Stimulated activated naive B cell treated with anti-CD40 and anti-IgM and Interleukin-4, amounts not matched to agents 10 μg/mL and 1 μg/mL and 100 μg/mL, for 72 hours (primary cell): ENCODE measurements around the gene MX1.

Experiments used
- ATAC-seq, 2 donors: fragments of 150-1000 bp; cut with Tn5 transposase; replicated peaks; 2 replicates each; pipeline ENCODE4 v1.10.0; 2021; ENCODE audit warnings: moderate library complexity in 1 of 2
- DNase-seq: peaks from one replicate; pipeline ENCODE4 v3.0.0; 2021
- H3K27ac Mint-ChIP-seq: one replicate; pipeline ENCODE4 v1.8.0; 2022; ENCODE audit warnings: mild to moderate bottlenecking, mixed read lengths
- H3K27me3 Mint-ChIP-seq, 2 donors: one replicate each; pipeline ENCODE4 v1.8.0; 2022; ENCODE audit warnings: mixed read lengths in 2 of 2
- H3K36me3 Mint-ChIP-seq, 2 donors: one replicate each; pipeline ENCODE4 v1.8.0; 2022; ENCODE audit warnings: mixed read lengths in 2 of 2, mild to moderate bottlenecking in 1 of 2
- H3K4me1 Mint-ChIP-seq, 2 donors: one replicate each; pipeline ENCODE4 v1.8.0; 2022; ENCODE audit warnings: mixed read lengths in 2 of 2, mild to moderate bottlenecking in 1 of 2
- H3K4me3 Mint-ChIP-seq, 2 donors: one replicate each; pipeline ENCODE4 v1.8.0; 2022; ENCODE audit warnings: mild to moderate bottlenecking in 2 of 2, mixed read lengths in 2 of 2, moderate library complexity in 1 of 2
- H3K9me3 Mint-ChIP-seq, 2 donors: one replicate each; pipeline ENCODE4 v1.8.0; 2022; ENCODE audit warnings: mixed read lengths in 2 of 2, mild to moderate bottlenecking in 1 of 2

The MX1 gene

DNA sequence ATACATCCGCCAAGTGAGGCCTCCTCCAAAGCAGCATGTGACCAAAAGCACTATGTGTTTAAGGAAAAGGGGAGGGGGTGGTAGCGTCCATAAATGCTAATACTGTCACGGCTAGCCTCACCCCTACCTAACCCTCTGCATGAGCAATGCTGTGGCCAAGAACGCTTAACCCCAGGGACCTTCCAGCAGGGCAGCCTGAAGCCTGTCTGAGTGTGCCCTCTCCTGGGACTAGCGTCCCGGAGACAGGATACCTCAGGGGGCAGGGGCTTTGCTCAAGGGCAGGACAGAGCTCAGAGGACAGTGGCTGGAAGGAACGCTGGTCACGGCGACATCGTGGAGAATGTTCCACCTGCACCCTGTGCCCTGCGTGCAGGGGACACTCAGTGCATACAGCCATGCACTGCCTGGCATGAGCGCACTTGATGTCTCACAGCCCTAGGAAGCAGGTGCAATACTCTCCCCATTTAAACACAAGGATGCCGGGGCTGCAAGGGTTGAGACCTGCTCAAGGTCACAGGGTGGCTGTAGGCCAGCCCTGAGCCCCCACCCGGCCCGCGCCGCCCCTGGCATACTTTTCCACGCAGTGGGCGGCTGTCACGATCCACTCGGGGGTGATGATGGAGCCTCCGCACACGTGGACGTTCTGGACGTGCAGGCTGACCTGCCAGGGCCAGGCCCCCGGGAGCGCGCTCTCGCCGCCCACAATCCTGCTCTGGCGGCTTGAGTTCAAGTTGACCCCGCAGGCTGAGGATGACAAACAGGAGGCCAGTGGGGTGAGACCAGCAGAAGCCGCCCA, 46.9 kb downstream of the MX1 start:
- DNase-seq = no peak
- Mint-ChIP-seq H3K4me3 (no peak overlapping the region), H3K36me3 (no peaks in the 10 kb centered on the region), H3K4me1 (peaks cover 0 to 10% of the 10 kb centered on the region in 2 donors), H3K27me3 (peaks cover 42 to 45% of the 10 kb centered on the region in 2 donors), H3K27ac (no peak overlapping the region), H3K9me3 (no peaks in the 10 kb centered on the region)
- ATAC-seq = no peak

DNA sequence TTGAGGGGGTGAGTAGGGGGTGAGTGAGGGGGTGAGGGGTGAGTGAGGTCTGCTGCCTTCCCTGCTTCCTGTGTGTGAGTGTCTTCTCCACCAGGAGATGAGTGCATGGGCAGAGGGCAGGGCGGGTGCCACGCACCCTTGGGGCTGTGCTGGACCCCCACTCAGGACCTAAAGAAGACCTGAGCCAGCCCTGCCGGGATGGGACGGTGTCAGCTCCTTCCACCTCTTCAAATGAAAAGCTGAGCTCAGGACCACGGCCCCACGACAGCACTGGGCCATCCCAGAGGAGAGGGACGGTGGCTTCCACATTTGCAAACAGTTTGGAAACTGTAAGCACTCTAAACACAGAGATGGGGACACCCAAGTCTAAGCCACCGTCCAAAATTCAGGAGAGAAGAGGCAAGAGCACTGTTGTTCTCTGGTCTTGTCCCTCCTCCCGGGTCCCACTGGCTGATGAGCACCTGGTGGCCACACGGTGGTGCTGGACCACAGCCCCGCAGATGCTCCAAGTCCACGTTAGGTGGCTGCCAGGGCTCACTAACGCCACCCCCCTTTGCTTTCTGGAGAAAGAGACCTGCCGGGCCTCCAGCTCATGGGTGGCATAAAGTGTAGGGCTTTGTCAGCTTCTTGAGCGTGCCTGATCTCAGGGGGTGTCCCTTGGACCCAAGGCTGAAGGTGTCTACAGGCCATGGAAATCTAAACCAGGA, 49.8 kb downstream of the MX1 start:
- no peak overlapping the region for H3K27ac Mint-ChIP-seq
- no peak overlapping the region for H3K4me3 Mint-ChIP-seq
- DNase-seq (no peak), ATAC-seq (no peak)
- H3K36me3 Mint-ChIP-seq = no peaks in the 10 kb centered on the region
- H3K4me1 Mint-ChIP-seq = peaks cover 3 to 15% of the 10 kb centered on the region in 2 donors
- H3K27me3 Mint-ChIP-seq = peaks cover 25 to 37% of the 10 kb centered on the region in 2 donors
- no peaks in the 10 kb centered on the region for H3K9me3 Mint-ChIP-seq

DNA sequence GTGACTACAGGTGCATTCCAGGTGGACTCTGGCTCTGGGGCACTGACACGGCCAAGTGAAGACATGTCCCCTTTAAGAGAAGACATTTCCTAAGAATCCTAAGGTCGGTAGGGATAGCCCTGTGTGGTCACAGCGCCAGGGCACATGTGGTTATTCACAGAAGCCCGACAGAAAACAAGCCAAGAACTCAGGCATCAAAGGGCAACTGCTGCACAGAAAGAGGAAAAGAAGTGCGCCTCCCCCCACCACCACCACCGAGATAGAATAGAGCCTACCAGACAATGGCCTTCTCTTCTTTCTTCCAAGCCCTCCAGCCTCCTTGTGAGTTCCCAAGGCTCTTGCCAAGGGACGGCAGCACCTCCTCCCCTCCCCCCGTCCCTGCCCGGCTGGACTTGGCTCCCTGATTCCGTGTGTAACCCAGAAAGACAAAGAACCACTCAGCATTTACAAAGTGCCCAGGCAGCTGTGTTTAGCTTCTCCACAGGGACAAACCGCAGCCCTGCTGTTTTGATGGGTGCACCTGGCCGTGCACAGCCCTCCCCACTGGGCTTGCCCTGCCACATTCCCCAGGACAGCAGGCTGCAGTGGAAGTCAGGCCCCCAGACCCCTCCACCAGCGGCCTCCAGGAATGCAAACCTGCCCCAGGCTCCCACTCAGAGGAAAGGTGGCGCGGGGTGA, 51.7 kb downstream of the MX1 start:
- ATAC-seq (peak in 1 of 2 donors; percentile 21), DNase-seq (no peak)
- no peak overlapping the region for H3K4me3 Mint-ChIP-seq
- H3K36me3 Mint-ChIP-seq = no peaks in the 10 kb centered on the region
- peaks cover 3 to 15% of the 10 kb centered on the region in 2 donors for H3K4me1 Mint-ChIP-seq
- no peak overlapping the region for H3K27ac Mint-ChIP-seq
- H3K27me3 Mint-ChIP-seq = peaks cover 18 to 26% of the 10 kb centered on the region in 2 donors
- H3K9me3 Mint-ChIP-seq = no peaks in the 10 kb centered on the region

DNA sequence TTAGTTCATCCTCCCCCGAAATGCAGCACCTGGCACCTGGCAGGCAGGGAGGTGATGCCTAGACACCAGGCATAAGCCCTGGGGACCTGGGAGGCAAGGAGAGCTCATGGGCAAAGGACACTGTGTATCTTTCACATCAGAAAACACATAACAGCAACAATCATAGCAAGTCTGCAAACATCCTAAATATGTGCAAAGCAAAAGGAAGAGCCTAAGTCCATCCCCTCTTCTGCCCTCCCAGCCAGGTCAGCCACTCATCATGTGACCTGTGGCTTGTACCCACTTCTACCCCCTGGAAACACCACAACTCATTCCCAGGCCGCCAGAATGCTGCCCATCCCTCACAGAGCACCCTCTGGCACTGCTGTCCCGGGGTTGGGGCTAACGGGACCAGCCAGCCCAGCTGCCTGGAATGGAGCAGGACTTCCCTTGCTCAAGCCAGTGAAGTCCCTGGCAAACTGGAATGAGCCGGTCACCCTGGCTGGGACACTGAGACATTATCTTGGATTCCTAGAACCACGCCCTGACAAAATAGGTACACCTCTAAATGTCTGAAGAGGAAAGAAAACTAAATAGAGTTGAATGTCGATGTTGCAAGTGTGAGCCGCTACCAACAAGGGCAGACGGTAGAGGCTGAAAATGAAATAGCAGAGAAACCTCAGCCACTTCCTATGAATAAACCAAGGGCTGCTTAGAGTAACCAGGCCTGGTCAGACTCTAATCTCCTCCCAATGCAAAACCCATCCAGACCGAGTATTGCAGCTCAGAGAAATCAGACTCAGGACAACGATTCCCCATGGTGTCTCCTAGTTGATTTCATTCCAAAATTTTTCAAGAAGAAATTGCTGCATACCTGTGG, 52.5 kb downstream of the MX1 start:
- no peak overlapping the region for H3K27ac Mint-ChIP-seq
- ATAC-seq (no peak), DNase-seq (no peak)
- H3K9me3 Mint-ChIP-seq = no peaks in the 10 kb centered on the region
- H3K27me3 Mint-ChIP-seq = peaks cover 18 to 26% of the 10 kb centered on the region in 2 donors
- H3K36me3 Mint-ChIP-seq = no peaks in the 10 kb centered on the region
- H3K4me1 Mint-ChIP-seq = peaks cover 3 to 15% of the 10 kb centered on the region in 2 donors
- H3K4me3 Mint-ChIP-seq = no peak overlapping the region

DNA sequence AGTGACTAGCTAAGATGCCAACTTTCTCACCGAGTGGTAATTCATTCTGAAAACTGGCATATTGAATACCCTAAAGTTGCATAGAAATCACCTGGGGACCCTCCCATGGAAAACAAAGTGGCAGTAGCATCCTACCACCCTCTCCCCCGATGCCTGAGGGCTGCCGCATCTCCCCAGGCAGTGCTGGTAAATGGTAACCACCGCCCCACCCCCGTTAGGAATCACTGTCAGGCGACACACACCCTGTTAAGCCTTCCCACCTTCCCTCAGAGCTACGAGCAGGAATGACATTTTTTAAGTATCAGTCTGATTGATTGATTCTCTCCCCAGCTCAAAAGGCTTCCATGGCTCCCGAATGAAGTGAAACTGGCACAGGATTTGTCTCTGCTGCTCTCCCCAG, 53.6 kb downstream of the MX1 start:
- DNase-seq (no peak), ATAC-seq (no peak)
- no peaks in the 10 kb centered on the region for H3K36me3 Mint-ChIP-seq
- H3K27me3 Mint-ChIP-seq = peaks cover 18 to 26% of the 10 kb centered on the region in 2 donors
- peaks cover 3 to 15% of the 10 kb centered on the region in 2 donors for H3K4me1 Mint-ChIP-seq
- no peak overlapping the region for H3K4me3 Mint-ChIP-seq
- no peaks in the 10 kb centered on the region for H3K9me3 Mint-ChIP-seq
- H3K27ac Mint-ChIP-seq = no peak overlapping the region

DNA sequence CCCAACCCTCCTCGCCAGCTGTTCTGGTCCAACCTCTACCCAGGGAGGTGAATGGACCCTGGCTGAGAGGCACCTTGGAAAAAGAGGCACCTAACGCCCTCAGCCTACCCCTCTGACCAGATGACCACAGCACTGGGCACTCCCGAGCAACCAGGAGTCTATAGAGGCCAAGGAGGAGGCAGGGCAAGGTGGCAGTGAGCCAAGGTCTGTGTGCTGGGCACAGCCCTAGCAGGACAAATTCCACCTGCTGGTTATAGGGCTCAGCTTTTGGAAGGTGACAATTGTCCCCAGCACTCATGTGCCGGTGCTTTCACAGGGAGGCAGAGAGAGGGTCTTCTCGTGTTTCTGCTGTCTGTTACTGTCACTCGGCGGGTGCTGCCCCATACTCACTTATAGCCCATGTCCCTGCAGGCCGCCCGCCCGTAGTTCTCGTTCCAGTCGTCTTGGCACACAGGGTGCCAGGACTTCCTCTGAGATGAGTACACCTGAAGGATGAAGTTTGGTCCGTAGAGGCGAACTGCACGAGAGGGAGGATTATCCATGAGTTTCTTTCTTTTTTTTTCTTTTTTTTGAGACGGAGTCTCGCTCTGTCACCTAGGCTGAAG, 54.1 kb downstream of the MX1 start:
- DNase-seq (no peak), ATAC-seq (no peak)
- peaks cover 3 to 15% of the 10 kb centered on the region in 2 donors for H3K4me1 Mint-ChIP-seq
- no peaks in the 10 kb centered on the region for H3K9me3 Mint-ChIP-seq
- H3K27ac Mint-ChIP-seq = no peak overlapping the region
- no peaks in the 10 kb centered on the region for H3K36me3 Mint-ChIP-seq
- no peak overlapping the region for H3K4me3 Mint-ChIP-seq
- H3K27me3 Mint-ChIP-seq = peaks cover 18 to 26% of the 10 kb centered on the region in 2 donors

DNA sequence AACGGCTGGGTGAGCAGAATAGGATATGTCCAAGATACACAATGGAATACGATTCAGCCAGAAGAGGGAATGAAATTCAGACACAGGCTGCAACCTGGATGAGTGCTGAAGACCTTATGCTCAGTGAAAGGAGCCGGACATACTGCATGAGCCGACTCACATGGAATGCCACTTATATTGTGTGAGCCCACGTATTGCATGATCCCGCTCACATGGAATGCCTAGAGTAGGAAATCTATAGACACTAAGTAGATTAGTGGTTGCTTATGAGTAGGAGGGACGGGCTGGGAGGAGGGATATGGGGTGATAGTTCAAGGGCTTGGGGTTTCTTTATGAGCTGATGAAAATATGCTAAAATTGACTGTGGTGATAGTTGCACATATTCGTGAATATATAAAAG, 55.2 kb downstream of the MX1 start:
- no peak for DNase-seq
- no peak for ATAC-seq
- Mint-ChIP-seq H3K36me3 (no peaks in the 10 kb centered on the region), H3K9me3 (no peaks in the 10 kb centered on the region), H3K4me1 (peaks cover 3 to 15% of the 10 kb centered on the region in 2 donors), H3K4me3 (no peak overlapping the region), H3K27ac (no peak overlapping the region), H3K27me3 (peaks cover 18 to 26% of the 10 kb centered on the region in 2 donors)

DNA sequence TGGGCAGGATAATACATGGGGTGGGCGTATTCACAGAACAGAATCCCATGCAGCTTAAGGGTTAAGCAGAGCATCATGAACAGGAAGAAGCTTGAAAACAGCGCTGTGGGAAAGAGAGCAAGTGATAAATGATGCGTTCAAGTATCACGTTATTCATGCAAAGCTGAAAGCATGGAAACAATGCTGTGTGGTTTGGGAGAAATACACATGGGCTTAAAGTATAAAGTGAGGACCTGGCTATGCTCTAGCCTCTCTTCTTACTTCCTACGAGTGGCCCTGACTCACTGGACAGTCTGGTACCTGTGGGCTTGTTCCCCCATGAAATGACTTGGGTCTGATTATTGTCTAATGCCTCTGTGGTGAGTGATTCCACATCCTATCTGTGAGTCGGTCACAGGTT, 56.3 kb downstream of the MX1 start:
- no peak overlapping the region for H3K4me3 Mint-ChIP-seq
- ATAC-seq (no peak), DNase-seq (no peak)
- H3K27me3 Mint-ChIP-seq = peaks cover 27 to 28% of the 10 kb centered on the region in 2 donors
- no peaks in the 10 kb centered on the region for H3K9me3 Mint-ChIP-seq
- no peaks in the 10 kb centered on the region for H3K36me3 Mint-ChIP-seq
- no peak overlapping the region for H3K27ac Mint-ChIP-seq
- peaks cover 3 to 12% of the 10 kb centered on the region in 2 donors for H3K4me1 Mint-ChIP-seq

DNA sequence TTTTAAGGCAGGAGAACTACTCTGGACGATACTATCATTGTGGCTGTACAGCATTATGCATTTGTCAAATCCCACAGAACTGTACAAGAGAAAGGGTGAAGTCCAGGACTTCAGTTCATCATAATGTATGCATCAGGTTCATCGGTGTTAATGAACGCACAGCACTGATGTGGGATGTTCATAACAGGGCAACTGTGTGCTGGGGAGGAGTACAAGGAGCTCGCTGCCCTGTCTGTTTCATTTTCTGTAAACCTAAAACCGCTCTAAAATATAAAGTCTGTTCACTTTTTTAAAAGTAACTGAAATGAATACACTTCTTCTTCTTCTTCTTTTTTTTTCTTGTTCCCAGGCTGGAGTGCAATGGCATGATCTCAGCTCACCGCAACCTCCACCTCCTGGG, 56.9 kb downstream of the MX1 start:
- Mint-ChIP-seq H3K9me3 (no peaks in the 10 kb centered on the region), H3K27ac (no peak overlapping the region), H3K4me3 (no peak overlapping the region), H3K27me3 (peaks cover 23 to 24% of the 10 kb centered on the region in 2 donors), H3K36me3 (no peaks in the 10 kb centered on the region), H3K4me1 (peaks cover 3 to 5% of the 10 kb centered on the region in 2 donors)
- DNase-seq = no peak
- ATAC-seq = no peak

DNA sequence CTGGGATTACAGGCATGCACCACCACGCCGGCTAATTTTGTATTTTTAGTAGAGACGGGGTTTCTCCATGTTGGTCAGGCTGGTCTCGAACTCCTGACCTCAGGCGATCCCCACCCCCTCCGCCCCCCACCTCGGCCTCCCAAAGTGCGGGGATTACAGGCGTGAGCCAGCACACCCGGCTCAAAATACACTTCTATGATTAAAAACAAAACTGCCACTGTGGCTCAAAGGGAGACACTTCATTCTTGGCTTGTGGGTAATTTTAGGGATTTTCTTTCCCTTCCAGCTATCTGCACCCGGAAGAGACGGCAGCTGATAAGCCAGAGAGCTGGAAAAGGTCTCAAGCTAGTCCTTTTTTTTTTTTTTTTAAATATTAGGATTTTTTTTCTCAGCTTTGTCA, 57.4 kb downstream of the MX1 start:
- H3K4me3 Mint-ChIP-seq = no peak overlapping the region
- peaks cover 24 to 27% of the 10 kb centered on the region in 2 donors for H3K27me3 Mint-ChIP-seq
- H3K27ac Mint-ChIP-seq = no peak overlapping the region

DNA sequence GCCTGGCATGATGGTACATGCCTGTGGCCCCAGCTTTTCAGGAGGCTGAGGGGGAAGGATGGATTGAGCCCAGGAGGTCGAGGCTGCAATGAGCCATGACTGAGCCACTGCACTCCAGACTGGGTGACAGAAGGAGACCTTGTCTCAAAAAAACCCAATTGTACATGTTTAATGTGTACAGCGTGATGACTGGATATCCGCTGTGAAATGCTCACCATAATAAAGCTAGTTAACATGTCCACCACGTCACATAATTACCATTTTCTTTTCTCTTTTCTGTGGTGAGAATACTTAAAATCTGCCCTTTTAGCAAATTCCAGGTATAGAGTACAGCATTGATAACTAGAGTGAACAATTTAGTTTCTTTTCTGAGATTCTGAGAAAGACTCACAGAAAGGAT, 57.9 kb downstream of the MX1 start:
- DNase-seq (no peak), ATAC-seq (no peak)
- Mint-ChIP-seq H3K27ac (no peak overlapping the region), H3K4me3 (no peak overlapping the region), H3K36me3 (no peaks in the 10 kb centered on the region), H3K4me1 (peaks cover 0 to 3% of the 10 kb centered on the region in 2 donors), H3K27me3 (peaks cover 28 to 29% of the 10 kb centered on the region in 2 donors), H3K9me3 (no peaks in the 10 kb centered on the region)

More for the DNA sequence above, 57.4 kb downstream of the MX1 start:
- DNase-seq = no peak
- H3K36me3 Mint-ChIP-seq = no peaks in the 10 kb centered on the region
- no peak for ATAC-seq
- peaks cover 1 to 3% of the 10 kb centered on the region in 2 donors for H3K4me1 Mint-ChIP-seq
- H3K9me3 Mint-ChIP-seq = no peaks in the 10 kb centered on the region

DNA sequence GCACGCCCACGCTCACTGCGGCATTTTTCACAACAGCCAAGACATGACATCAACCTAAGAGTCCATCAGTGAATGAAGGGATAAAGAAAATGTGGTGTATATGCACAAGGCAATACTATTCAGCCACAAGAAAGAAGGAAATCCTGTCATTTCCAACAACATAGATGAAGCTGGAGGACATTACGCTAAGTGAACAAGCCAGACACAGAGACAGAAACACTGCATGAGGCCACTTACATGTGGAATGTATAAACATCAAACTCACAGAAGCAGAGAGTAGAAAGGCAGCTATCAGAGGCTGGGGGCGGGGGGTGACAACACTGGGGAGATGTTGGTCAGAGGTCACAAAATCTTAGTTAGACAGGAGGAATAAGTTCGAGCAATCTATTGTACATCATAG, 61.0 kb downstream of the MX1 start:
- no peaks in the 10 kb centered on the region for H3K9me3 Mint-ChIP-seq
- ATAC-seq = no peak
- no peak overlapping the region for H3K27ac Mint-ChIP-seq
- H3K4me3 Mint-ChIP-seq = no peak overlapping the region
- no peaks in the 10 kb centered on the region for H3K36me3 Mint-ChIP-seq
- H3K27me3 Mint-ChIP-seq = peaks cover 30 to 33% of the 10 kb centered on the region in 2 donors
- no peaks in the 10 kb centered on the region for H3K4me1 Mint-ChIP-seq
- no peak for DNase-seq

DNA sequence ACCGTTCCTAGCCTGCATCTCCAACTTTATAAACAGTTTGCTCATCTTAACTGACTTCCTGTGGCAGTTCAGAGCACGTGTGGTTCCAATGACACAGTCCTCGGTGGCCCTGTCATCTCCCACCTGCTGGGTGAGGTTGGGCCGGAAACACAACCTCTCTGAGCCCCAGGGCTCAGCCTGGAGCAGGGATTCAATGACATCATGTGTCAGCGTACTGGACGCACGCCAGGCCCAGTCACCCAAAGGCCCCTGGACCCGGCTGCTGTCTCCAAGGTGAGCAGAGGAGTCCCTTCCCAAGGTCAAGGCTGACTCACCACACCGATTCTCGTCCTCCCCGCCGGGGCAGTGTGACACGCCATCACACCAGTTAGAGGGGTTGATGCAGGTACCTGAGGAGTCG, 62.0 kb downstream of the MX1 start:
- peaks cover 35 to 40% of the 10 kb centered on the region in 2 donors for H3K27me3 Mint-ChIP-seq
- ATAC-seq (no peak), DNase-seq (no peak)
- no peak overlapping the region for H3K27ac Mint-ChIP-seq
- H3K4me3 Mint-ChIP-seq = no peak overlapping the region
- H3K9me3 Mint-ChIP-seq = no peaks in the 10 kb centered on the region
- no peaks in the 10 kb centered on the region for H3K4me1 Mint-ChIP-seq
- H3K36me3 Mint-ChIP-seq = no peaks in the 10 kb centered on the region
